MG63 (cell line): Measurements from ENCODE around the gene KCTD8. TPM values are rescaled to one million over a fixed set of nuclear protein-coding genes. Genes with fewer than 3 reads are reported as not detected.
A peak's percentile ranks its signal among the peaks of the same experiment; 100 is the strongest.

Experiments
- DNase-seq: peaks from one replicate; pipeline ENCODE4 v3.0.0-alpha.2; 2020
- H3K27me3 ChIP-seq: fragments of 250-450 bp; sonication (Bioruptor Pico); 2 replicates; pipeline ENCODE4 v1.5.1; 2020; ENCODE audit warnings: mild to moderate bottlenecking, moderate library complexity
- H3K36me3 ChIP-seq: fragments of 250-450 bp; sonication (Bioruptor Pico); 2 replicates; pipeline ENCODE4 v1.5.1; 2020; ENCODE audit warnings: mild to moderate bottlenecking, moderate library complexity
- H3K4me3 ChIP-seq: fragments of 250-450 bp; sonication (Bioruptor Pico); 2 replicates; pipeline ENCODE4 v1.5.1; 2020; ENCODE audit warnings: mild to moderate bottlenecking, moderate library complexity
- H3K9me3 ChIP-seq: fragments of 250-450 bp; sonication (Bioruptor Pico); 2 replicates; pipeline ENCODE4 v1.5.1; 2020; ENCODE audit warnings: mild to moderate bottlenecking, moderate library complexity
- total RNA-seq: library from RNA; depleted of rRNA; stranded (reverse); fragments of >200 nt; shearing (Covaris generic); gene quantifications from 2 replicates; pipeline ENCODE4 v1.2.3, GENCODE V29; 2014; ENCODE audit warnings: low replicate concordance; rRNA removed

KCTD8 gene
- not detected in 2 replicates for total RNA-seq

- DNase-seq, result peak; percentile 77
- no peaks in the 10 kb centered on the region for H3K9me3 ChIP-seq
- H3K4me3 ChIP-seq, result peak within 1 kb of the TSS; percentile 41
- H3K27me3 ChIP-seq, result peaks cover 17% of the 10 kb centered on the region
- no peaks in the 10 kb centered on the region for H3K36me3 ChIP-seq
Observed at GRCh38 chr4:44448521-44449461, at the start of gene KCTD8. KCTD8 (minus strand) TSS chr4:44448809.

- Histone ChIP-seq H3K27me3 (no peaks in the 10 kb centered on the region), H3K36me3 (no peaks in the 10 kb centered on the region), H3K9me3 (no peaks in the 10 kb centered on the region), H3K4me3 (no peak overlapping the region)
- DNase-seq, result no peak
Observed at GRCh38 chr4:44494810-44495701, 46.4 kb upstream of the KCTD8 start.

- no peaks in the 10 kb centered on the region for H3K27me3 ChIP-seq
- H3K4me3 ChIP-seq, result no peak overlapping the region
- H3K9me3 ChIP-seq, result no peaks in the 10 kb centered on the region
- no peak for DNase-seq
- H3K36me3 ChIP-seq, result no peaks in the 10 kb centered on the region
Observed at GRCh38 chr4:44493924-44494323, 45.3 kb upstream of the KCTD8 start.

- DNase-seq, result peak; percentile 4
- no peaks in the 10 kb centered on the region for H3K9me3 ChIP-seq
- no peak overlapping the region for H3K4me3 ChIP-seq
- no peaks in the 10 kb centered on the region for H3K27me3 ChIP-seq
- H3K36me3 ChIP-seq, result no peaks in the 10 kb centered on the region
Observed at GRCh38 chr4:44487341-44487740, 38.7 kb upstream of the KCTD8 start.

- DNase-seq, result no peak
- Histone ChIP-seq H3K36me3 (no peaks in the 10 kb centered on the region), H3K4me3 (no peak overlapping the region), H3K9me3 (no peaks in the 10 kb centered on the region), H3K27me3 (no peaks in the 10 kb centered on the region)
Observed at GRCh38 chr4:44479731-44480130, 31.1 kb upstream of the KCTD8 start.

GRCh38 chr4:44462259-44462658 lies 13.7 kb upstream of the KCTD8 start:
- Histone ChIP-seq H3K4me3 (no peak overlapping the region), H3K27me3 (no peaks in the 10 kb centered on the region), H3K36me3 (no peaks in the 10 kb centered on the region), H3K9me3 (no peaks in the 10 kb centered on the region)
- DNase-seq, result no peak

GRCh38 chr4:44447563-44448504 lies 775 bp downstream of the KCTD8 start:
- peak; percentile 2 for DNase-seq
- Histone ChIP-seq H3K9me3 (no peaks in the 10 kb centered on the region), H3K4me3 (peak overlapping the region; percentile 41; the same call in 1 of the 2 replicates), H3K27me3 (peaks cover 17% of the 10 kb centered on the region), H3K36me3 (no peaks in the 10 kb centered on the region)

GRCh38 chr4:44446801-44447562 lies 1.6 kb downstream of the KCTD8 start:
- H3K27me3 ChIP-seq, result peaks cover 17% of the 10 kb centered on the region
- no peaks in the 10 kb centered on the region for H3K9me3 ChIP-seq
- DNase-seq, result no peak
- no peak overlapping the region for H3K4me3 ChIP-seq
- H3K36me3 ChIP-seq, result no peaks in the 10 kb centered on the region

GRCh38 chr4:44446191-44446590 lies 2.4 kb downstream of the KCTD8 start:
- Histone ChIP-seq H3K27me3 (peaks cover 17% of the 10 kb centered on the region), H3K4me3 (no peak overlapping the region), H3K9me3 (no peaks in the 10 kb centered on the region), H3K36me3 (no peaks in the 10 kb centered on the region)
- DNase-seq, result no peak

GRCh38 chr4:44438687-44439086 lies 9.9 kb downstream of the KCTD8 start:
- Histone ChIP-seq H3K4me3 (no peak overlapping the region), H3K36me3 (no peaks in the 10 kb centered on the region), H3K9me3 (no peaks in the 10 kb centered on the region), H3K27me3 (no peaks in the 10 kb centered on the region)
- DNase-seq, result no peak

- Histone ChIP-seq H3K9me3 (no peaks in the 10 kb centered on the region), H3K4me3 (no peak overlapping the region), H3K36me3 (no peaks in the 10 kb centered on the region), H3K27me3 (no peaks in the 10 kb centered on the region)
- no peak for DNase-seq
Observed at GRCh38 chr4:44434247-44434646, 14.4 kb downstream of the KCTD8 start.

GRCh38 chr4:44425614-44426208 lies 22.9 kb downstream of the KCTD8 start:
- no peaks in the 10 kb centered on the region for H3K9me3 ChIP-seq
- H3K27me3 ChIP-seq, result no peaks in the 10 kb centered on the region
- peak; percentile 7 for DNase-seq
- H3K4me3 ChIP-seq, result no peak overlapping the region
- no peaks in the 10 kb centered on the region for H3K36me3 ChIP-seq

GRCh38 chr4:44422912-44423311 lies 25.7 kb downstream of the KCTD8 start:
- no peak for DNase-seq
- Histone ChIP-seq H3K9me3 (no peaks in the 10 kb centered on the region), H3K4me3 (no peak overlapping the region), H3K27me3 (no peaks in the 10 kb centered on the region), H3K36me3 (no peaks in the 10 kb centered on the region)

- Histone ChIP-seq H3K36me3 (no peaks in the 10 kb centered on the region), H3K27me3 (no peaks in the 10 kb centered on the region), H3K4me3 (no peak overlapping the region), H3K9me3 (no peaks in the 10 kb centered on the region)
- DNase-seq, result no peak
Observed at GRCh38 chr4:44421330-44422065, 27.1 kb downstream of the KCTD8 start.

- no peaks in the 10 kb centered on the region for H3K27me3 ChIP-seq
- no peaks in the 10 kb centered on the region for H3K36me3 ChIP-seq
- no peaks in the 10 kb centered on the region for H3K9me3 ChIP-seq
- H3K4me3 ChIP-seq, result no peak overlapping the region
- no peak for DNase-seq
Observed at GRCh38 chr4:44415251-44415650, 33.4 kb downstream of the KCTD8 start.
